Esophagus muscularis mucosa (tissue), 4 donors: ENCODE results near the gene DCAF11. TPM values are rescaled to one million over a fixed set of nuclear protein-coding genes. Genes with fewer than 3 reads are reported as not detected.

Source experiments
- DNase-seq: peaks from one replicate; pipeline ENCODE4 v3.0.0-alpha.2; 2017; ENCODE audit errors: extremely low spot score
- H3K27ac ChIP-seq, 4 donors: fragments of 200-600 bp; sonication (generic); replicated peaks in 1 of 4; 1 replicate in 3 of 4; 2 replicates in 1 of 4; pipeline ENCODE4 v1.5.1; 2016 to 2019; ENCODE audit warnings: mild to moderate bottlenecking in 1 of 4
- H3K27me3 ChIP-seq, 4 donors: fragments of 200-600 bp; sonication (generic); one replicate each; pipeline versions ENCODE4 v1.5.1 to v1.6.0; 2016 to 2019
- H3K36me3 ChIP-seq, 4 donors: fragments of 200-600 bp; sonication (generic); one replicate each; pipeline ENCODE4 v1.5.1; 2016 to 2019
- H3K4me1 ChIP-seq, 4 donors: fragments of 200-600 bp; sonication (generic); one replicate each; pipeline ENCODE4 v1.5.1; 2016 to 2019
- H3K4me3 ChIP-seq, 4 donors: fragments of 200-600 bp; sonication (generic); 1 replicate in 2 of 4; 2 replicates in 2 of 4; pipeline ENCODE4 v1.5.1; 2016 to 2019; ENCODE audit warnings: mild to moderate bottlenecking in 4 of 4, moderate library complexity in 1 of 4
- H3K9me3 ChIP-seq, 4 donors: fragments of 200-600 bp; sonication (generic); 1 replicate in 3 of 4; 2 replicates in 1 of 4; pipeline ENCODE4 v1.5.1; 2016 to 2019
- CTCF ChIP-seq, 3 experiments: fragments of 200-600 bp in 2 of 3; fragments of 450-650 bp in 1 of 3; sonication (generic) in 2 of 3; IDR thresholded peaks; one replicate each; pipeline ENCODE4 v1.5.1; 2017 to 2019; ENCODE audit warnings: antibody characterized with exemption in 3 of 3, mild to moderate bottlenecking in 2 of 3, moderate library complexity in 1 of 3
- EP300 ChIP-seq: sonication (generic); formaldehyde crosslinking; IDR thresholded peaks from one replicate; pipeline ENCODE4 v1.6.1; 2017; ENCODE audit warnings: antibody characterized with exemption
- POLR2A ChIP-seq: fragments of 450-650 bp; IDR thresholded peaks from one replicate; pipeline ENCODE4 v1.6.1; 2017; ENCODE audit warnings: antibody characterized with exemption, moderate library complexity, mild to moderate bottlenecking, low read depth
- POLR2AphosphoS5 ChIP-seq, 2 donors: sonication (generic); formaldehyde crosslinking; IDR thresholded peaks; one replicate each; pipeline ENCODE4 v1.6.1; 2017; ENCODE audit warnings: antibody characterized with exemption in 2 of 2
- WGBS: methylation state at CpG from one replicate; pipeline ENCODE4 v1.1.5; 2018; 5-methylcytosine and 5-hydroxymethylcytosine counted together
- intact Hi-C: fragments of 100-400 bp; cut with DNase I; formaldehyde crosslinking; loops from one replicate; pipeline ENCODE4 v1.15.1; 2023
- total RNA-seq, 4 donors: library from RNA; depleted of rRNA; stranded (reverse); fragments of >200 nt; gene quantifications; one replicate each; pipeline versions ENCODE4 v1.1.0 to v1.2.1, GENCODE V29; 2016

DCAF11 gene
- total RNA-seq, 4 donors from 2014 or later = 56.0 to 74.9 (median 66.8) TPM

GRCh38 chr14:24149302-24149969 is 34.9 kb downstream of the DCAF11 start:
- WGBS = 92% methylated on average over 3 of the region's 3 CpGs
- no peak for TF ChIP-seq EP300
- no peak for TF ChIP-seq POLR2AphosphoS5 (IDR thresholded peaks at IDR 0.05)
- no peak for TF ChIP-seq POLR2A
- no peak for TF ChIP-seq CTCF (IDR thresholded peaks at IDR 0.05)

GRCh38 chr14:24150061-24150460 is 35.5 kb downstream of the DCAF11 start:
- Histone ChIP-seq H3K36me3 (peaks cover 37 to 65% (median 60%) of the 10 kb centered on the region in 4 donors), H3K27ac (no peak overlapping the region), H3K27me3 (no peaks in the 10 kb centered on the region), H3K4me3 (no peak overlapping the region), H3K9me3 (no peaks in the 10 kb centered on the region), H3K4me1 (peaks cover 17 to 44% (median 34%) of the 10 kb centered on the region in 4 donors)
- WGBS = 92% methylated on average over 9 of the region's 9 CpGs
- TF ChIP-seq CTCF (IDR thresholded peaks at IDR 0.05) (no peak), POLR2A (no peak)
- DNase-seq = no peak
- intact Hi-C loops = no loop called here

More at GRCh38 chr14:24149302-24149969, 34.9 kb downstream of the DCAF11 start:
- Histone ChIP-seq H3K9me3 (no peaks in the 10 kb centered on the region), H3K36me3 (peaks cover 31 to 59% (median 53%) of the 10 kb centered on the region in 4 donors), H3K27ac (no peak overlapping the region), H3K27me3 (no peaks in the 10 kb centered on the region), H3K4me3 (no peak overlapping the region), H3K4me1 (peaks cover 17 to 47% (median 38%) of the 10 kb centered on the region in 4 donors)
- intact Hi-C loops = loop anchor here (10.0 kb wide), 1 partner anchor 285 kb away; no protein-coding TSS in a partner anchor
- DNase-seq = no peak

GRCh38 chr14:24150567-24150966 is 36.0 kb downstream of the DCAF11 start:
- TF ChIP-seq EP300 (no peak), CTCF (IDR thresholded peaks at IDR 0.05) (no peak), POLR2AphosphoS5 (IDR thresholded peaks at IDR 0.05) (no peak), POLR2A (no peak)
- no peaks in the 10 kb centered on the region for H3K27me3 ChIP-seq
- DNase-seq = no peak
- no peaks in the 10 kb centered on the region for H3K9me3 ChIP-seq
- no peak overlapping the region for H3K27ac ChIP-seq
- peaks cover 13 to 39% (median 29%) of the 10 kb centered on the region in 4 donors for H3K4me1 ChIP-seq
- WGBS = 87% methylated on average over 7 of the region's 9 CpGs
- no peak overlapping the region for H3K4me3 ChIP-seq
- intact Hi-C loops = no loop called here
- peaks cover 42 to 70% (median 65%) of the 10 kb centered on the region in 4 donors for H3K36me3 ChIP-seq

- DNase-seq = no peak
- H3K27me3 ChIP-seq = no peaks in the 10 kb centered on the region
- H3K9me3 ChIP-seq = no peaks in the 10 kb centered on the region
- intact Hi-C loops = no loop called here
- TF ChIP-seq POLR2AphosphoS5 (IDR thresholded peaks at IDR 0.05) = no peak
- TF ChIP-seq CTCF (IDR thresholded peaks at IDR 0.05) = no peak
- TF ChIP-seq EP300 = no peak
- no peak for TF ChIP-seq POLR2A
- 85% methylated on average over 5 of the region's 9 CpGs for WGBS
- peaks cover 47 to 74% (median 69%) of the 10 kb centered on the region in 4 donors for H3K36me3 ChIP-seq
- no peak overlapping the region for H3K4me3 ChIP-seq
- H3K27ac ChIP-seq = no peak overlapping the region
- peaks cover 8 to 34% (median 25%) of the 10 kb centered on the region in 4 donors for H3K4me1 ChIP-seq
Observed at GRCh38 chr14:24150993-24151392, 36.4 kb downstream of the DCAF11 start.
